GM12801 (cell line): ENCODE results near the gene RNF26.

Experiments
- CTCF ChIP-seq: IDR thresholded peaks from one replicate; pipeline ENCODE4 v1.5.1; 2011; ENCODE audit warnings: control low read depth; ENCODE audit not compliant: insufficient read length; ENCODE audit errors: extremely low read depth

Gene RNF26

GRCh38 chr11:119307974-119308373 lies 26.4 kb upstream of the RNF26 start:
- TF ChIP-seq CTCF, result no peak

GRCh38 chr11:119309411-119309810 lies 24.9 kb upstream of the RNF26 start:
- no peak for TF ChIP-seq CTCF

GRCh38 chr11:119309953-119310681 lies 24.2 kb upstream of the RNF26 start:
- TF ChIP-seq CTCF, result no peak

GRCh38 chr11:119310682-119311052 lies 23.7 kb upstream of the RNF26 start:
- no peak for TF ChIP-seq CTCF

GRCh38 chr11:119314726-119315125 lies 19.6 kb upstream of the RNF26 start:
- no peak for TF ChIP-seq CTCF

GRCh38 chr11:119315131-119316015 lies 19.0 kb upstream of the RNF26 start:
- no peak for TF ChIP-seq CTCF

- TF ChIP-seq CTCF, result no peak
Measured at GRCh38 chr11:119316016-119316728, 18.2 kb upstream of the RNF26 start.
